Superior temporal gyrus (tissue), 1 donor: ENCODE results near the gene SLC24A1.
"Not testable (repeated sequence)": the region's sequence is repeated elsewhere in the genome, so short reads cannot be mapped to it uniquely, and the experiment has no call there.

ENCODE experiments used
- DNase-seq: peaks from one replicate; pipeline ENCODE4 v3.0.0-alpha.2; 2016; ENCODE audit errors: extremely low spot score

SLC24A1 gene

GRCh38 chr15:65621638-65622037 lies at the start of gene SLC24A1:
SLC24A1 (plus strand) TSS chr15:65621938; CDS start chr15:65624081, 2,143 bp downstream.
- no peak for DNase-seq

GRCh38 chr15:65571971-65572370 lies 49.8 kb upstream of the SLC24A1 start:
- DNase-seq = no peak

- DNase-seq = no peak
These were observed 45.1 kb upstream of the SLC24A1 start for GRCh38 chr15:65576664-65577063.

GRCh38 chr15:65577129-65577996 lies 44.4 kb upstream of the SLC24A1 start:
- DNase-seq = no peak

- no peak for DNase-seq
These were observed 42.6 kb upstream of the SLC24A1 start for GRCh38 chr15:65578904-65579728.

GRCh38 chr15:65579762-65580161 lies 42.0 kb upstream of the SLC24A1 start:
- no peak for DNase-seq

GRCh38 chr15:65580287-65580686 lies 41.5 kb upstream of the SLC24A1 start:
- no peak for DNase-seq

- DNase-seq = no peak
These were observed 38.0 kb upstream of the SLC24A1 start for GRCh38 chr15:65583701-65584100.

GRCh38 chr15:65584241-65584640 lies 37.5 kb upstream of the SLC24A1 start:
- DNase-seq = no peak

GRCh38 chr15:65587094-65587493 lies 34.6 kb upstream of the SLC24A1 start:
- no peak for DNase-seq

- peak; percentile 86 for DNase-seq
These were observed 25.8 kb upstream of the SLC24A1 start for GRCh38 chr15:65595960-65596359.

GRCh38 chr15:65598468-65598867 lies 23.3 kb upstream of the SLC24A1 start:
- no peak for DNase-seq

- DNase-seq = no peak
These were observed 22.1 kb upstream of the SLC24A1 start for GRCh38 chr15:65599677-65600076.

- no peak for DNase-seq
These were observed 18.6 kb upstream of the SLC24A1 start for GRCh38 chr15:65603134-65603533.

GRCh38 chr15:65603559-65603958 lies 18.2 kb upstream of the SLC24A1 start:
- no peak for DNase-seq

- DNase-seq = peak; percentile 98
These were observed 10.6 kb upstream of the SLC24A1 start, which contains the start of gene INTS14 for GRCh38 chr15:65610871-65611718. INTS14 (minus strand) TSS chr15:65611131; CDS start chr15:65607380, 3,751 bp downstream.

- DNase-seq = no peak
These were observed 9.7 kb upstream of the SLC24A1 start for GRCh38 chr15:65611888-65612615.

- no peak for DNase-seq
These were observed 9.2 kb upstream of the SLC24A1 start for GRCh38 chr15:65612616-65612946.

GRCh38 chr15:65612949-65613744 lies 8.6 kb upstream of the SLC24A1 start:
- DNase-seq = no peak

- DNase-seq = not testable (repeated sequence)
These were observed 5.9 kb upstream of the SLC24A1 start for GRCh38 chr15:65615887-65616286.
